GM12801 (cell line): ENCODE measurements around the gene EXOC6.

Experiments
- CTCF ChIP-seq: IDR thresholded peaks from one replicate; pipeline ENCODE4 v1.5.1; 2011; ENCODE audit warnings: control low read depth; ENCODE audit not compliant: insufficient read length; ENCODE audit errors: extremely low read depth

EXOC6 gene

DNA sequence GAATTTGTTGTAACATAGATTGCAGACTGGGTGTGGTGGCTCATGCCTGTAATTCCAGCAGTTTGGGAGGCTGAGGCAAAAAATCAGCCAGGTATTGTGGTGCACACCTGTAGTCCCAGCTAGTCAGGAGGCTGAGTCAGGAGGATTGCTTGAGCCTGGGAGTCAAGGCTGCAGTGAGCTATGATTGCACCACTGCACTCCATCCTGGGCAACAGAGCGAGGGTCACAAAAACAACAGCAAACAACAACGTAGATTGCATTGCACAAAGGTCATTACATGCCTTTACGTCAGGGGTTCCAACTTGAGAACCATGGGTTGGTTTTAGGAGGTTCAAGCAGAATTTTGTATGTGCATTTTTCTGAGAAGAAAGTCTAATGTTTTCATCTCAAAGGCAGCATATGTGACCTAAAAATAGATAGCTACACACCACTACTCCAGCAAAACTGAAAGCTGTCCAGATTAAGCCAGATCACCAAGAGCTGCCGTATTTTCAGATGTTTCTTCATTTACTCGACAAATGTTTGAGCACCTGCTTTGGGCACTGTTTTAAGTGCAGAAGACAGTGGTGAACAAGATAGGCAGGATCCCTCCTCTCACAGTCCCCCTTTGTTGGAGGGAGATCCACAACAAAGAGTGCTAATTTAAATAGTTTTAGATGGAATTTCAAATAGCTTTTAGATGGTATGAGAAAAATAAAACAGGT is 183.9 kb downstream of the EXOC6 start:
- no peak for TF ChIP-seq CTCF

DNA sequence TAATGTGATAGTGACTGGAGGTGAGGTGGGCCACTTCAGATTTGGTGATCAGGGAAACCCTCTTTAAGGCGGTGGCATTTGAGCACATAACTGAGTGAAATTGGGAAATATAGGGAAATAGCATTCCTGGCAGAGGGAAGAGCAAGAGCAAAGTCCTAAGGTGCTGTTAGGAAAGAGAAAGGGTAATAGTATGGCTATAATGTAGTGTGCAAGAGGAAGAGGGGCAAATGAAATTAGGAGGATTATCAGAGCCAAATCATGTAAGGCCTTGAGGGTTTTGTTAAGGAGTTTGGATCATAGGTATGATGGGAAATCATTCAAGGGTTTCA is 184.5 kb downstream of the EXOC6 start:
- TF ChIP-seq CTCF = no peak

DNA sequence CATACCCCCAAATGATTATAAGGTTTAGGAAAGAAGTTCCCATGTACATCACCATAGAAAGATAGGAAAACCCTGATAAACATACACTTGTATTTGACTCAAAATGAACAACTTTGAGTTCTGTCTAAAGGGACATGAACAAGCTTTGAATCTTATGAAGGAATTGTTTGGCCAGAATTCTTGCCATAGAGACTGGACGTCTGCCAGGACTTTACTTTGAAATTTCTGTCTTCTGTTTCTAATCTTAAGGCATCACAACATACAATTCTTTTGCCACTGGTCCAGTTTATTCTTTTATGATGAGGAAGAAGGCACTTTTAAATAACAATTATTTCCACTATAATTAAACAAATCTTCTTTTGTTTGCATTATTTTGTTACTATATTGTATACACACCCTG is 186.1 kb downstream of the EXOC6 start:
- TF ChIP-seq CTCF = no peak

GRCh38 chr10:93039110-93039509 is 190.8 kb downstream of the EXOC6 start:
- TF ChIP-seq CTCF = no peak

DNA sequence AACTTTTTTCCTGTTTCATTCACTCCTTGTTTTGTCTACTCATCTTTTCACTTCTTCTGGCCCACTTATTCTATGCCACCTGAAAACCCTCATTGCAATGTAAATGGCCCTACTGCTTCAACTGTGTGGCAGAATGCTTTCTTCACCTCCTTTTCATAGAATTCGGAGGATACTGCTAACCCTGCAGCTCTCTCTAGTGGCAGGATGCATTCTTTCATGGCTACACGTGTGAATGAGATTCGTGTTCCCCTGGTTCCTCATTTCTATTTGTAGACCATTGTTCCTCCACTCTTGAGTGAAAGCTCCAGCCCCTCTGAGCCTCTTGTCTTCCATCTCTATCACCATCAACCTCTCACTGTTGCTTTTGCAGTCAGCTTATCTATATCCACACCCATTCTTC is 191.4 kb downstream of the EXOC6 start:
- no peak for TF ChIP-seq CTCF

DNA sequence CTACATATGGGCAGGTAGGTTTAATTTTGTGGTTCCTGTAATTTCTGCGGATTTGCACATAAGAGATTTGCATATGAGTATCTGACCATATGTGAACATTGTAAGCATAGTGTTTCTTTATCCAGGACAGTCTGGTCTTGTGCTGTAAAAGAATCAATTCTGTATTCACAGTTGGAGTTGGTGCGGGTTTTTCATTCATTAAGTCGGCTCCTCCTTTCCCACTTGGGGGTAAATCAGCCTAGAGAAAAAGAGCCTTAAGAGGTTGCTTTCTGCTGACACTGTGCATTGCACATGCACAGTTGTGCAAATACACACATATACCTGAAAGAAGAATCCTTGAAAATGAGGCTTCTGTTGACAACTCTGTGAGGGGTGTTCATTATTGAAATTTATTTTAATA is 206.2 kb downstream of the EXOC6 start:
- TF ChIP-seq CTCF = no peak

DNA sequence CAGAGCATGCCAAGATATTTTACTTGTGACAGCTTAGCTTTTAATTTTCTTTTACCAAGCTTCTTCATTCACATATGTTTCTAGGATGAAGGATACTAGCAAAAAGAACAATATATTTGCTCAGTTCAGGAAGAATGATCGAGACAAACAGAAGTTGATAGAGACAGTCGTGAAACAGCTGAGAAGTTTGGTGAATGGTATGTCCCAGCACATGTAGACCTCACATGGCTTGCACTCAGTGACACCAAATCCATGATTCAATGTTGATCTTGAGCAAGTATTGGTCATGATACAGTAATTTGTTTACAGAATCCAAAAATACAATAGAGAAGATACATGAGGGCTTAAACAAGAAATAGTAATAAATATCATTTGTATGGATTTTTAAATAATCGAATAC is 209.8 kb downstream of the EXOC6 start:
- no peak for TF ChIP-seq CTCF
